Psoas muscle (tissue), 8 donors: ENCODE data around the gene ZNF513. TPM values are rescaled to one million over a fixed set of nuclear protein-coding genes. Genes with fewer than 3 reads are reported as not detected.
"Not testable (repeated sequence)": the region's sequence is repeated elsewhere in the genome, so short reads cannot be mapped to it uniquely, and the experiment has no call there.

ENCODE experiments used
- ATAC-seq, 4 donors: fragments of 200-7000 bp; cut with Tn5 transposase; one replicate each; pipeline ENCODE4 v1.9.1; 2020; ENCODE audit warnings: moderate library complexity in 3 of 4, mild to moderate bottlenecking in 2 of 4
- DNase-seq, 2 donors: peaks; one replicate each; pipeline ENCODE4 v3.0.0-alpha.2; 2020
- H3K27ac ChIP-seq: fragments of 200-600 bp; one replicate; pipeline ENCODE4 v1.8.0; 2022
- H3K27me3 ChIP-seq, 3 donors: fragments of 200-600 bp in 1 of 3; one replicate each; pipeline versions ENCODE4 v1.6.1 to v1.8.0; 2013 to 2022; ENCODE audit warnings: low read length in 2 of 3, mild to moderate bottlenecking in 2 of 3, moderate library complexity in 1 of 3; ENCODE audit not compliant: insufficient read depth in 3 of 3
- H3K36me3 ChIP-seq, 2 donors: fragments of 200-600 bp in 1 of 2; one replicate each; pipeline versions ENCODE4 v1.6.1 to v1.8.0; 2013 to 2022; ENCODE audit warnings: low read depth in 1 of 2, mild to moderate bottlenecking in 1 of 2, moderate library complexity in 1 of 2; ENCODE audit not compliant: insufficient read depth in 1 of 2
- H3K4me1 ChIP-seq: fragments of 200-600 bp; one replicate; pipeline ENCODE4 v1.8.0; 2022
- H3K4me3 ChIP-seq: fragments of 200-600 bp; one replicate; pipeline ENCODE4 v1.8.0; 2022; ENCODE audit warnings: mild to moderate bottlenecking
- H3K9me3 ChIP-seq: fragments of 200-600 bp; one replicate; pipeline ENCODE4 v1.8.0; 2022
- CTCF ChIP-seq: fragments of 200-600 bp; IDR thresholded peaks from one replicate; pipeline ENCODE4 v1.8.0; 2022; ENCODE audit warnings: antibody characterized with exemption
- WGBS, 3 donors: extraction: QIAGEN DNeasy Blood & Tissue Kit; methylation state at CpG; one replicate each; pipeline versions ENCODE4 v1.1.6 to v1.1.7; 2013; 5-methylcytosine and 5-hydroxymethylcytosine counted together
- intact Hi-C, 2 donors: fragments of 100-400 bp; cut with DNase I; formaldehyde crosslinking; loops; one replicate each; pipeline versions ENCODE4 v1.11.0 to v1.14.2; 2022
- polyA plus RNA-seq, 3 donors: library from polyadenylated mRNA; stranded (reverse); fragments of 200-250 nt; gene quantifications; one replicate each; pipeline ENCODE4 v1.2.3, GENCODE V29; 2013
- total RNA-seq, 4 donors: library from RNA; stranded (reverse); fragmentation: NEBNext Ultra II Directional in 2 of 4; extraction: Animal tissue kit (Norgen Biotek cat#: 25700) in 2 of 4; gene quantifications; one replicate each; pipeline versions ENCODE4 v1.2.1 to v1.2.4, GENCODE V29; 2021 to 2023
- donor health status: healthy with polysubstance abuse.
- donor health status: DM: no; HTN: no; CAD: no; lungs with moderate emphysema.
- donor health status: Bipolar disorder and iron deficiency.
- donor health status: healthy.
- donor health status: DM: yes; HTN: yes; CAD: no.
- donor health status: DM: no; HTN: no; CAD: no.
- donor health status: DM: no; HTN: no; CAD: no.
- donor health status: DM: yes; HTN: yes; CAD: no.

ZNF513 gene
- total and polyA plus RNA-seq, 7 donors: 5.8 to 14.6 (median 10.7) TPM

DNA sequence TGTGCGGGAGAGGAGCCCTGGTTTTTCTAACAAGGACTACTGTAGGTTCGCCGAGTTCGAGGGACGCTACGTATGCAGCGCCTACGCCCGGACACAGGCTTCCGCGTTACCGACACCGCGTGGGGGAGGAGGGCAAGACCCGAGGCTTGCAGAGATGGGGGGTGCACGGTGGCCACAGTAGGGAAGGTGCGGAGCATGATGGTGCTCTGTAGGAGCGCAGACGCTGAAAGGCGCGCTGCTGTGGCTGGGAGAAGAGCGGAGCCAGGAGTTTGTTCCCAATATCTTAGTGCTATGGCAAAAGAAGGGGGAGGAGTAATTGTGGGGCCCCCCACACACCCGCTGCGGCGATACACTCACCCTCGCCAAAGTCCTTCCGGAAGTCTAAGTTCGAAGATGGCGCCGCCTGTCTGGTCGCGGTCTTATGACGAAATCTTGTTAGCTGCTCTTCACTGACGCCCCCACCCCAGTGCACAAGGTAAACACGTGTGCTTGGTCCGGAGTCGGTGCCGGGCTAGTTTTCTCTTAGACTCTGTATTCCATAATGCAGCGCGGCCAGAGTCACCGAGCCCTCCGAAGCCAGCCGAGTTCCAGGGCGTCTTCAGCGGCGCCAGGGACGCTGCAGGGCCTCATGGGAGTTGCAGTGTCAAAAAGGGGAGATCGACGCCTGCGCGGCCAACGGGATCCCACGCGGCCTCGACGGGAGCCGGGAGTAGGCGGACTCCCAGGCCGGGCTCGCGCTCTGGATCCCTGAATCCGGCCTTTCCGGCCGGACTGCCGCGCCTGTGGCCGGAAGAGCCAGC is 24.0 kb downstream of the ZNF513 start, which contains the start of gene GTF3C2:
Gene GTF3C2, minus strand, starts transcription at position 383 of the 800 bp plus-strand sequence. CDS start 13,210 bp downstream, outside the sequence.
- H3K4me1 ChIP-seq: peaks cover 48% of the 10 kb centered on the region
- 0% methylated on average over 67 of the region's 67 CpGs for WGBS, 3 donors
- intact Hi-C loops: loop anchor here (2.0 to 5.0 kb wide), 2 partner anchors 34 to 72 kb away; partner anchors contain the start of genes MPV17 (in 2 of the 2) and NRBP1 (in 1 of the 2)
- H3K4me3 ChIP-seq: peak within 1 kb of the TSS; percentile 95
- H3K27ac ChIP-seq: peak within 1 kb of the TSS; percentile 98
- no peak for TF ChIP-seq CTCF
- H3K36me3 ChIP-seq: no peaks in the 10 kb centered on the region
- H3K27me3 ChIP-seq: no peaks in the 10 kb centered on the region
- H3K9me3 ChIP-seq: no peaks in the 10 kb centered on the region
- peak; percentile 93 to 96 (median 94) for ATAC-seq
- DNase-seq: peak; percentile 95 to 98

- DNase-seq: peak; percentile 61 to 77
- peak overlapping the region; percentile 95 for H3K4me3 ChIP-seq
- ATAC-seq: peak; percentile 36 to 60 (median 41)
- no peak for TF ChIP-seq CTCF
- no peaks in the 10 kb centered on the region for H3K27me3 ChIP-seq
- H3K9me3 ChIP-seq: no peaks in the 10 kb centered on the region
- 0% methylated on average over 12 of the region's 12 CpGs for WGBS, 3 donors
- no peaks in the 10 kb centered on the region for H3K36me3 ChIP-seq
- intact Hi-C loops: loop anchor here (2.0 to 5.0 kb wide), 2 partner anchors 34 to 73 kb away; partner anchors contain the start of genes MPV17 (in 2 of the 2) and NRBP1 (in 1 of the 2)
- peak overlapping the region; percentile 98 for H3K27ac ChIP-seq
- peaks cover 48% of the 10 kb centered on the region for H3K4me1 ChIP-seq
Measured at GRCh38 chr2:27356056-27356381, 24.5 kb downstream of the ZNF513 start.

GRCh38 chr2:27354597-27354927 is 26.0 kb downstream of the ZNF513 start:
- Histone ChIP-seq H3K4me1 (peaks cover 48% of the 10 kb centered on the region), H3K27ac (peak overlapping the region; percentile 98), H3K9me3 (no peaks in the 10 kb centered on the region), H3K36me3 (peaks cover 0 to 9% of the 10 kb centered on the region in 2 donors), H3K27me3 (no peaks in the 10 kb centered on the region), H3K4me3 (peak overlapping the region; percentile 95)
- WGBS, 3 donors: 53 to 70% (median 55%) methylated on average over 7 of the region's 7 CpGs
- no peak for TF ChIP-seq CTCF
- intact Hi-C loops: no loop called here
- DNase-seq (no peak), ATAC-seq (no peak)

GRCh38 chr2:27353762-27354596 is 26.6 kb downstream of the ZNF513 start:
- intact Hi-C loops: no loop called here
- Histone ChIP-seq H3K36me3 (peaks cover 0 to 10% of the 10 kb centered on the region in 2 donors), H3K27ac (peak overlapping the region; percentile 98), H3K4me3 (no peak overlapping the region), H3K9me3 (no peaks in the 10 kb centered on the region), H3K27me3 (no peaks in the 10 kb centered on the region), H3K4me1 (peaks cover 48% of the 10 kb centered on the region)
- DNase-seq (peak in 1 of 2 donors; percentile 70), ATAC-seq (peak in 3 of 4 donors; percentile 20 to 39 (median 31))
- WGBS, 3 donors: 45 to 68% (median 47%) methylated on average over 7 of the region's 7 CpGs
- TF ChIP-seq CTCF: no peak

DNA sequence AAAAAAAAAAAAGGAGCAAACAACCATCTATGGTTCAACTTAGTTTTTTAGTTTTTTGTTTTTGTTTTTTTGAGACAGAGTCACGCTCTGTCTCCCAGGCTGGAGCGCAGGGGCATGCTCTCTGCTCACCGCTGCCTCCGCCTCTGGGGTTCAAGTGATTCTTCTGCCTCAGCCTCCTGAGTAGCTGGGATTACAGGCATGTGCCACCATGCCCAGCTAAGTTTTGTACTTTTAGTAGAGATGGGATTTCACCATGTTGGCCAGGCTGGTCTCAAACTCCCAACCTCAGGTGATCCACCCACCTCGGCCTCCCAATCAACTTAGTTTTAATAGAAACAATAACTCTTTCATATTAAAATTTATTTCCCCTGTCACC is 27.2 kb downstream of the ZNF513 start:
- DNase-seq, H3K36me3 ChIP-seq, H3K9me3 ChIP-seq, H3K4me3 ChIP-seq, intact Hi-C loops, H3K27me3 ChIP-seq, ATAC-seq: not testable (repeated sequence)
- Histone ChIP-seq H3K4me1 (peaks cover 46% of the 10 kb centered on the region), H3K27ac (peak overlapping the region; percentile 98)
- WGBS, 3 donors: 93 to 96% (median 93%) methylated on average over 5 of the region's 5 CpGs
